Caco-2 (cell line): Measurements from ENCODE around the gene CFAP58. TPM values are rescaled to one million over a fixed set of nuclear protein-coding genes. Genes with fewer than 3 reads are reported as not detected.

Experiments
- BruUV-seq: library from RNA; stranded (reverse); fragments of 400-500 nt; replicated peaks from 2 replicates; lab custom pipeline; 2021; lab: Mats Ljungman, UMichigan
- CTCF ChIA-PET: fragments of 300-600 bp; sonication (Branson Sonifier 250); formaldehyde crosslinking; loops from one replicate; lab custom pipeline; 2022; ENCODE audit warnings: antibody characterized with exemption; lab: Charles Lee
- POLR2A ChIA-PET: fragments of 300-600 bp; sonication (Branson Sonifier 250); formaldehyde crosslinking; loops from one replicate; lab custom pipeline; 2022; ENCODE audit warnings: antibody characterized with exemption; lab: Charles Lee
- DNase-seq, 2 experiments: peaks; one replicate each; pipeline versions ENCODE4 v3.0.0 to v3.0.0-alpha.2; 2020 to 2022
- H3K27me3 ChIP-seq: replicated peaks from 2 replicates; pipeline ENCODE4 v1.6.0; 2011; ENCODE audit warnings: low read length; ENCODE audit not compliant: control insufficient read depth, insufficient read depth
- H3K36me3 ChIP-seq: 2 replicates; pipeline ENCODE4 v1.5.1; 2011; ENCODE audit warnings: low read length; ENCODE audit not compliant: control insufficient read depth, insufficient read depth
- H3K4me1 ChIP-seq: fragments of 250-450 bp; sonication (Bioruptor Pico); 2 replicates; pipeline ENCODE4 v1.5.1; 2020; ENCODE audit warnings: mild to moderate bottlenecking
- H3K4me3 ChIP-seq: 2 replicates; pipeline ENCODE4 v1.5.1; 2011; ENCODE audit warnings: low read depth, mild to moderate bottlenecking, control low read depth, low read length
- H3K9me3 ChIP-seq: fragments of 250-450 bp; sonication (Bioruptor Pico); 2 replicates; pipeline ENCODE4 v1.5.1; 2020; ENCODE audit warnings: mild to moderate bottlenecking, moderate library complexity
- H3K27ac Mint-ChIP-seq: one replicate; pipeline ENCODE4 v1.8.0; 2022; ENCODE audit warnings: mixed read lengths; ENCODE audit not compliant: unreplicated experiment
- H3K27me3 Mint-ChIP-seq: one replicate; pipeline ENCODE4 v1.8.0; 2022; ENCODE audit warnings: mixed read lengths; ENCODE audit not compliant: insufficient read depth, unreplicated experiment
- H3K36me3 Mint-ChIP-seq: one replicate; pipeline ENCODE4 v1.8.0; 2022; ENCODE audit warnings: mild to moderate bottlenecking, mixed read lengths; ENCODE audit not compliant: insufficient read depth, unreplicated experiment
- H3K4me1 Mint-ChIP-seq: one replicate; pipeline ENCODE4 v1.8.0; 2022; ENCODE audit warnings: low read depth, mixed read lengths; ENCODE audit not compliant: unreplicated experiment
- H3K4me3 Mint-ChIP-seq: one replicate; pipeline ENCODE4 v1.8.0; 2022; ENCODE audit warnings: mild to moderate bottlenecking, moderate library complexity, mixed read lengths; ENCODE audit not compliant: unreplicated experiment
- H3K9me3 Mint-ChIP-seq: one replicate; pipeline ENCODE4 v1.8.0; 2022; ENCODE audit warnings: mixed read lengths; ENCODE audit not compliant: unreplicated experiment
- CTCF ChIP-seq, 2 experiments: fragments of 200-600 bp in 1 of 2; IDR thresholded peaks; 1 replicate in 1 of 2; 2 replicates in 1 of 2; pipeline versions ENCODE4 v1.5.1 to v1.8.0; 2011 to 2022; ENCODE audit warnings: antibody characterized with exemption in 1 of 2, control low read depth in 1 of 2, inconsistent platforms in 1 of 2, low read depth in 1 of 2, low read length in 1 of 2, mild to moderate bottlenecking in 1 of 2, moderate library complexity in 1 of 2; ENCODE audit not compliant: insufficient read depth in 1 of 2, severe bottlenecking in 1 of 2, unreplicated experiment in 1 of 2
- intact Hi-C: fragments of 100-400 bp; cut with micrococcal nuclease; formaldehyde crosslinking; loops from one replicate; pipeline ENCODE4 v1.10.0; 2022; ENCODE audit not compliant: unreplicated experiment
- total RNA-seq: library from RNA; stranded (reverse); gene quantifications from 2 replicates; pipeline ENCODE4 v1.2.3, GENCODE V29; 2022

Gene CFAP58
- total RNA-seq, 1 experiment from 2014 or later, result not detected

DNA sequence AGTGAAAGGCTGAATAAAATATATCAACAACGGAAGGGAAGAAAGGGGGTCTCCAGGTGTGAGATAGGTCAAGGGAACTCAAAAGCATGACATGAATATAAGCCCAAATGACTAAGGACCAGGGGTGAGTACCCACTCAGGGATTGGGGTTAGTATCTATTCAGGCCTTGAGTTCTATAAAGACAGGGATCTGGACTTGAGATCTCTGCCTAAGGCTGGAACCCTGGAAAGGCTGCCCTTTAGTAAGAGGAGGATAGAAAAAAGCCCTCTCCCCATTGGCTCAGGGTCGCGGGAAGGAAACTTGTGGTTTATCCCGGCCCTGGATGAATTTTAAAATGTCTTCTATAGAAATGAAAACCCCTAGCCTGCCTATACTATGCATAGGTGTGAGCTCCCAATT, 13.0 kb upstream of the CFAP58 start:
- H3K4me1 ChIP-seq, result peaks cover 22% of the 10 kb centered on the region
- DNase-seq, result no peak
- CTCF ChIA-PET, result no interaction called here
- H3K27me3 ChIP-seq, result no peaks in the 10 kb centered on the region
- POLR2A ChIA-PET, result no interaction called here
- BruUV-seq, result no TSS peak
- no peaks in the 10 kb centered on the region for H3K36me3 ChIP-seq
- Mint-ChIP-seq H3K4me3 (no peak overlapping the region), H3K4me1 (peaks cover 17% of the 10 kb centered on the region), H3K36me3 (no peaks in the 10 kb centered on the region), H3K9me3 (no peaks in the 10 kb centered on the region), H3K27me3 (no peaks in the 10 kb centered on the region), H3K27ac (no peak overlapping the region)
- no peak for TF ChIP-seq CTCF (IDR thresholded peaks at IDR 0.05; ENCODE audit: insufficient read depth in 1 of 2, low read depth in 1 of 2, low read length in 1 of 2, severe bottlenecking in 1 of 2, unreplicated experiment in 1 of 2)
- H3K4me3 ChIP-seq, result no peak overlapping the region
- no peaks in the 10 kb centered on the region for H3K9me3 ChIP-seq
- intact Hi-C loops, result no loop called here

GRCh38 chr10:104342941-104343411, 10.7 kb upstream of the CFAP58 start:
- no peaks in the 10 kb centered on the region for H3K36me3 ChIP-seq
- CTCF ChIA-PET, result interaction anchor here (0.6 kb wide), 1 partner anchor 27 kb away, joined by 3 read pairs; no protein-coding TSS in a partner anchor

DNA sequence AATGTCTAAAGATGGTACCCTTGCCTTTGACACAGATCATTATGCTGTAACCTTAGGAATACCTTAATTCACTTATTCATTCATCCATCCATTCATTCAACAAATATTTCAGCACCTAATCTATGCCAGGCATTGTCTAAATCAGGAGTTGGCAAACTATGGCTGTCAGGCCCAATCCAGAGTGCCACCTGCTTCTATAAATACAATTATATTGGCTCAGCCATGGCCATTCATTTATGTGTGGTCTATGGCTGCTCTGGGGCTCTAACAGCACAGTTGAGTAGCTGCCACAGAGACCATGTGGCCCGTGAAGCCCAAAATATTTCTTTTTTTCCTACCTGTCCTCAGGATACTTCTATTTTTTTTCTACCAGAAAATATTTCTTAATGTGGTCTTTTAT, 9.4 kb upstream of the CFAP58 start:
- no peak for DNase-seq
- TF ChIP-seq CTCF (IDR thresholded peaks at IDR 0.05; ENCODE audit: insufficient read depth in 1 of 2, low read depth in 1 of 2, low read length in 1 of 2, severe bottlenecking in 1 of 2, unreplicated experiment in 1 of 2), result no peak
- Histone ChIP-seq H3K4me3 (no peak overlapping the region), H3K27me3 (no peaks in the 10 kb centered on the region), H3K9me3 (no peaks in the 10 kb centered on the region), H3K36me3 (no peaks in the 10 kb centered on the region), H3K4me1 (peaks cover 12% of the 10 kb centered on the region)
- Mint-ChIP-seq H3K36me3 (no peaks in the 10 kb centered on the region), H3K27me3 (no peaks in the 10 kb centered on the region), H3K9me3 (no peaks in the 10 kb centered on the region), H3K4me1 (peaks cover 11% of the 10 kb centered on the region), H3K4me3 (no peak overlapping the region), H3K27ac (no peak overlapping the region)
- intact Hi-C loops, result no loop called here
- CTCF ChIA-PET, result interaction anchor here (1.7 kb wide), 1 partner anchor 38 kb away, joined by 7 read pairs; no protein-coding TSS in a partner anchor
- POLR2A ChIA-PET, result no interaction called here
- no TSS peak for BruUV-seq

More at GRCh38 chr10:104342941-104343411, 10.7 kb upstream of the CFAP58 start:
- Mint-ChIP-seq H3K27ac (no peak overlapping the region), H3K9me3 (no peaks in the 10 kb centered on the region), H3K4me3 (no peak overlapping the region), H3K4me1 (peaks cover 11% of the 10 kb centered on the region), H3K36me3 (no peaks in the 10 kb centered on the region), H3K27me3 (no peaks in the 10 kb centered on the region)
- Histone ChIP-seq H3K9me3 (no peaks in the 10 kb centered on the region), H3K4me3 (no peak overlapping the region), H3K27me3 (no peaks in the 10 kb centered on the region), H3K4me1 (peaks cover 14% of the 10 kb centered on the region)
- no peak for TF ChIP-seq CTCF (IDR thresholded peaks at IDR 0.05; ENCODE audit: insufficient read depth in 1 of 2, low read depth in 1 of 2, low read length in 1 of 2, severe bottlenecking in 1 of 2, unreplicated experiment in 1 of 2)
- no peak for DNase-seq
- BruUV-seq, result no TSS peak
- intact Hi-C loops, result no loop called here
- POLR2A ChIA-PET, result interaction anchor here (0.7 kb wide), 1 partner anchor 10 kb away, joined by 9 read pairs; the partner anchor contains the start of gene CFAP58
